Endothelial cell of coronary artery (primary cell): ENCODE data around the gene MCHR2. TPM values are rescaled to one million over a fixed set of nuclear protein-coding genes. Genes with fewer than 3 reads are reported as not detected.

Experiments
- total RNA-seq: library from RNA; depleted of rRNA; stranded (reverse); fragments of >200 nt; gene quantifications from 2 replicates; pipeline ENCODE4 v1.2.3, GENCODE V29; 2014

The MCHR2 gene
- not detected in 2 replicates for total RNA-seq

GRCh38 chr6:99993533-99994251, at the start of gene MCHR2:
Gene MCHR2 (minus strand): TSS chr6:99994223. CDS start chr6:99956147, 38,076 bp downstream.

